HG03558 (cell line): ENCODE results near the gene GDPD3.

Source experiments
- ATAC-seq: cut with Tn5 transposase; IDR thresholded peaks from one replicate; pipeline ENCODE4 v1.9.1; 2021; ENCODE audit warnings: moderate number of reproducible peaks; ENCODE audit not compliant: unreplicated experiment; ENCODE audit errors: extremely low read depth

Gene GDPD3

GRCh38 chr16:30096862-30097563 is 16.3 kb downstream of the GDPD3 start:
- no peak for ATAC-seq

- ATAC-seq: no peak
Measured at GRCh38 chr16:30096105-30096861, 17.1 kb downstream of the GDPD3 start, which contains the start of gene YPEL3. YPEL3 (minus strand) TSS chr16:30096213; CDS start chr16:30095482, 731 bp downstream.

GRCh38 chr16:30095166-30096078 is 17.9 kb downstream of the GDPD3 start:
- no peak for ATAC-seq

- no peak for ATAC-seq
Measured at GRCh38 chr16:30094541-30095165, 18.7 kb downstream of the GDPD3 start.

- ATAC-seq: no peak
Measured at GRCh38 chr16:30092373-30093010, 20.8 kb downstream of the GDPD3 start.

GRCh38 chr16:30091474-30092372 is 21.6 kb downstream of the GDPD3 start, which contains the start of gene TBX6:
TBX6 (minus strand) TSS chr16:30091924; CDS start chr16:30091193, 731 bp downstream.
- ATAC-seq: peak; percentile 53

- no peak for ATAC-seq
Measured at GRCh38 chr16:30090610-30091331, 22.6 kb downstream of the GDPD3 start.

GRCh38 chr16:30088832-30089624 is 24.3 kb downstream of the GDPD3 start:
- no peak for ATAC-seq

GRCh38 chr16:30088237-30088831 is 25.0 kb downstream of the GDPD3 start:
- no peak for ATAC-seq

GRCh38 chr16:30087181-30087898 is 26.0 kb downstream of the GDPD3 start:
- no peak for ATAC-seq

- ATAC-seq: no peak
Measured at GRCh38 chr16:30086291-30087140, 26.8 kb downstream of the GDPD3 start.

GRCh38 chr16:30085820-30086219 is 27.5 kb downstream of the GDPD3 start:
- no peak for ATAC-seq

GRCh38 chr16:30085247-30085646 is 28.1 kb downstream of the GDPD3 start:
- no peak for ATAC-seq

- no peak for ATAC-seq
Measured at GRCh38 chr16:30084816-30085159, 28.5 kb downstream of the GDPD3 start.

GRCh38 chr16:30084096-30084815 is 29.1 kb downstream of the GDPD3 start:
- no peak for ATAC-seq
